HG03139 (cell line): ENCODE results near the gene SYNPO.

Experiments
- ATAC-seq: cut with Tn5 transposase; IDR thresholded peaks from one replicate; pipeline ENCODE4 v1.9.1; 2021; ENCODE audit not compliant: unreplicated experiment

Gene SYNPO, protein sequence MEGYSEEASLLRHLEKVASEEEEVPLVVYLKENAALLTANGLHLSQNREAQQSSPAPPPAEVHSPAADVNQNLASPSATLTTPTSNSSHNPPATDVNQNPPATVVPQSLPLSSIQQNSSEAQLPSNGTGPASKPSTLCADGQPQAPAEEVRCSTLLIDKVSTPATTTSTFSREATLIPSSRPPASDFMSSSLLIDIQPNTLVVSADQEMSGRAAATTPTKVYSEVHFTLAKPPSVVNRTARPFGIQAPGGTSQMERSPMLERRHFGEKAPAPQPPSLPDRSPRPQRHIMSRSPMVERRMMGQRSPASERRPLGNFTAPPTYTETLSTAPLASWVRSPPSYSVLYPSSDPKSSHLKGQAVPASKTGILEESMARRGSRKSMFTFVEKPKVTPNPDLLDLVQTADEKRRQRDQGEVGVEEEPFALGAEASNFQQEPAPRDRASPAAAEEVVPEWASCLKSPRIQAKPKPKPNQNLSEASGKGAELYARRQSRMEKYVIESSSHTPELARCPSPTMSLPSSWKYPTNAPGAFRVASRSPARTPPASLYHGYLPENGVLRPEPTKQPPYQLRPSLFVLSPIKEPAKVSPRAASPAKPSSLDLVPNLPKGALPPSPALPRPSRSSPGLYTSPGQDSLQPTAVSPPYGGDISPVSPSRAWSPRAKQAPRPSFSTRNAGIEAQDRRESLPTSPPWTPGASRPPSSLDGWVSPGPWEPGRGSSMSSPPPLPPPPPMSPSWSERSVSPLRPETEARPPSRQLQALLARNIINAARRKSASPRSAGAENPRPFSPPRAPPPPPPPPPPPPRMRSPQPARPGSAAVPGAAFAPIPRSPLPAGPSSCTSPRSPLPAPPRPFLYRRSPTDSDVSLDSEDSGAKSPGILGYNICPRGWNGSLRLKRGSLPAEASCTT

GRCh38 chr5:150640311-150641005, at the start of gene SYNPO:
SYNPO (plus strand) TSS chr5:150640660; CDS start chr5:150648276, 7,616 bp downstream.
- no peak for ATAC-seq

GRCh38 chr5:150590979-150591695, 49.3 kb upstream of the SYNPO start:
- no peak for ATAC-seq

GRCh38 chr5:150593593-150593992, 46.9 kb upstream of the SYNPO start:
- ATAC-seq: no peak

DNA sequence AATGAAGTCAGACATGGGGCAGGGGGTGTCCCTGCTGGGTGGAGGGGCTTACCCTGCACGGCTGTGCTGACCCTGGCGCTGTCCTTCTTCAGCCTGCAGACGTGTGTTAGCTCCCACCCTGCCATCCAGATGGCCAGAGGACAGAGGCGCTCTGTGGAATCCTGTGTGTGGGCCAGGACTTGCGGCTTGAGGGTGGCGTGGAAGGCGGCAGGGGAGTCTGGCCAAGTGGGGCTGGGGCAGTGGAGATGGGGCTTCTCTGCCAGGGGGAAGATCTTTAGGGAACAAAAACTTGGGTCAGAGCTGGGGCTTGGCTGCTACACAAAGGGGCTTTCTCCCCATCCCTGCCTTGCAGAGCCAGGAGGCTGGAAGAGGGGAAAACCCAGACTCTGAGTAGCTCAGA, 46.5 kb upstream of the SYNPO start:
- ATAC-seq: no peak

- ATAC-seq: no peak
These were observed 44.9 kb upstream of the SYNPO start for GRCh38 chr5:150595466-150596031.

DNA sequence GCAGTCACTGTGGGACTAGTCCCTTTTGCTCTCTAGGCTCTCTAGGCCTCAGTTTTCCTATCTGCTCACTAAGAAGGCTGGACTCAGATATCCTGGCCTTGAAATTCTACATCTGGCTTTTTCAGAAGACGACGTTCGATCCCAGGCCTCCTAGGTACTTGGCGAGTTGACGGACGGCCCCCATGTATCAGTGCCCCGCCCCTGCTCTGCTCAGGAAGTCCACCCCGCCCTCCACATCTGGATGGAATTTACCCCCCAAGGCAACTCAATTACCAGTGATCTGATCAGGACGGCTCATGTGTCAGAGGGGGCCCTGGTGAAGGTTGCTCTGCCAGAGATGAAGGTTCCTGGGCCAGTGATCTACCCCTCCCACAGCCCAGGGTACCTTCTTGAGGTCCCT, 44.1 kb upstream of the SYNPO start:
- no peak for ATAC-seq

GRCh38 chr5:150596826-150597225, 43.6 kb upstream of the SYNPO start:
- no peak for ATAC-seq

GRCh38 chr5:150598006-150598405, 42.5 kb upstream of the SYNPO start:
- no peak for ATAC-seq

GRCh38 chr5:150598821-150599273, 41.6 kb upstream of the SYNPO start:
- ATAC-seq: no peak

GRCh38 chr5:150599281-150599680, 41.2 kb upstream of the SYNPO start:
- ATAC-seq: no peak

DNA sequence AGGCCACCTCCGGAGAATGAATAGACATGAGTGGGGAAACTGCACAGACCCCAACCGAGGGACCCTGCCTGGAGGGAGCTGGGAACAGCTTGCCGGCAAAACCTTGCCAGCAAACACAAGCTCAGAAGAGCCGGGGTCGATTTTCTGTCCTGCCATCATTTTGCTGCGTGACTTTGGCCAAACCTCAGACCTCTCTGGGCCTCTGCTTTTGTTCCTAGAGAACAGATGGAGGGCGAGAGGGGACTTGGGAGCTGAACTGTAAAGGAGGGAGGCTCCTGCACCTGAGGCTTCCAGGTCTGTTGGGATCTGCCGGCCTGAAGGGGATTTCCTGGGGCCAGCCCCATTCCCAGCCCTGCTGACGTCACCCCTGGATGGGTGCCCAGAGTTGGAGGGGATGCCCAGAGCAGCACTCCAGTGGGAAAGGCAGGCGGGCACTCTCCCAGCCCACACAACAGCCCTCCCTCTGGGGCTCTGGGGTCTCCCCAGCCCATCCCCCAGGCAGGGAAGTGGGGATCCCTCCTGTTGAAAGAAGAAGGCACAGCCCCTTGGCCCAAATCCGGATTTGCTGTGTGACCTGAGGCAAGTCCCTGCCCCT, 40.4 kb upstream of the SYNPO start:
- no peak for ATAC-seq

GRCh38 chr5:150600616-150601490, 39.6 kb upstream of the SYNPO start:
- no peak for ATAC-seq

- no peak for ATAC-seq
These were observed 38.7 kb upstream of the SYNPO start for GRCh38 chr5:150601491-150602345.

DNA sequence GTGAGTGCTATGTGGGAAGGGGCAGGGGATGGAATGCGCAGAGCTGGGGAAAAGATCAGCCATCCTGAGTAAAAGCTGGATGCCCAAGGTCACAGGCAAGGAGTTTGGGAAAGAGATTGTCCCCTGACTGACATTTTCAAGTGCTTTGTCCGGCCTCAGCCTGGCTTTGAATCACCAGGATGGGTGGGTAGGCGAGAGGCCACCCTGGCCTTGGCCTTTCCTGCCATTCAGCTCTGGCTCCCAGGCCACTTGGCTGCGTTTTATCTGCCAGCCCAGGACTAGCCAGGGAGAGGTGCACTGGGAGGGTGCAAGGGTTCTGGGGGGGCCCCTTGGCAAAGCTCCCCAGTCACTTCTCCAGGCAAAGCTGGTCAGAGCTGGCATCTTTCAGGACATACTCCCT, 37.4 kb upstream of the SYNPO start:
- no peak for ATAC-seq

- ATAC-seq: no peak
These were observed 37.0 kb upstream of the SYNPO start for GRCh38 chr5:150603491-150603890.

- no peak for ATAC-seq
These were observed 36.5 kb upstream of the SYNPO start for GRCh38 chr5:150604010-150604409.

- no peak for ATAC-seq
These were observed 35.5 kb upstream of the SYNPO start for GRCh38 chr5:150604894-150605440.

DNA sequence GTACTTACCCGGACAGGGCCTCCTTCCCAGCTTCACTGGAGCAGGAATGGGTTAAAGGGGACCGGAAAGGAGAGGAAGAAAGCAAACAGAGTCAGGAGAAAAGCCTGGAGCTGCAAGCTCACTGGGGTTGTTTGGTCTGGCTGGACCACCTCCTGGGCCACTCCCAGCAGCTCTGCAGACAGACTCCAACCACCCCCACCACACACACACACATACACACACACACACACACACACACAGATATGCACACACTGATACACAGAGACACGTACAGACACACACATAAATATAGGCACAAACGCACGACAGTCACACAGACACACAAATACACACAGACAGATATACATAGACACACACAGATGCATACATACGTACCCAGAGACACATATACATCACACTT, 34.9 kb upstream of the SYNPO start:
- no peak for ATAC-seq
